HepG2 (cell line): ENCODE data around the gene PTPRF. TPM values are rescaled to one million over a fixed set of nuclear protein-coding genes. Genes with fewer than 3 reads are reported as not detected.

ENCODE experiments used
- ATF2 ChIP-seq: sonication (generic); formaldehyde crosslinking; IDR thresholded peaks from 2 replicates; pipeline ENCODE4 v1.4.0; 2020; ENCODE audit warnings: missing genetic modification reagents
- PATZ1 ChIP-seq: sonication (generic); formaldehyde crosslinking; IDR thresholded peaks from 2 replicates; pipeline ENCODE4 v1.4.0; 2020; ENCODE audit warnings: missing genetic modification reagents
- PHF21A ChIP-seq: sonication (generic); formaldehyde crosslinking; IDR thresholded peaks from 2 replicates; pipeline ENCODE4 v1.5.0; 2020; ENCODE audit warnings: mild to moderate bottlenecking, missing genetic modification reagents
- POLR2G ChIP-seq: fragments of 200-400 bp; formaldehyde crosslinking; IDR thresholded peaks from 2 replicates; pipeline ENCODE4 v1.6.1; 2018; ENCODE audit warnings: mild to moderate bottlenecking, low read depth, low read length, moderate library complexity
- SP2 ChIP-seq: sonication (generic); formaldehyde crosslinking; IDR thresholded peaks from 2 replicates; pipeline ENCODE4 v1.5.1; 2020; ENCODE audit warnings: mild to moderate bottlenecking, missing genetic modification reagents
- SP5 ChIP-seq: IDR thresholded peaks from 2 replicates; pipeline ENCODE4 v1.6.1; 2016; ENCODE audit warnings: low read depth, borderline replicate concordance
- ZNF101 ChIP-seq: sonication (generic); formaldehyde crosslinking; IDR thresholded peaks from 2 replicates; pipeline ENCODE4 v1.4.0; 2020; ENCODE audit warnings: mild to moderate bottlenecking, low read depth, missing genetic modification reagents, borderline replicate concordance
- ZNF687 ChIP-seq: sonication (generic); formaldehyde crosslinking; IDR thresholded peaks from 2 replicates; pipeline ENCODE4 v1.5.1; 2020; ENCODE audit warnings: mild to moderate bottlenecking, missing genetic modification reagents, moderate library complexity
- polyA plus RNA-seq, 8 experiments: library from polyadenylated mRNA; depleted of rRNA in 3 of 8; stranded (reverse) in 7 of 8; unstranded in 1 of 8; fragments of >200 nt; fragmentation: Illumina TruSeq in 4 of 8; extraction: Trizol in 4 of 8; gene quantifications; 2 replicates each; pipeline versions ENCODE4 v1.2.1 to v1.2.3, GENCODE V29; 2011 to 2016; ENCODE audit warnings: low read depth in 4 of 8, missing spikeins in 1 of 8, mixed read lengths in 1 of 8; ENCODE audit not compliant: insufficient read depth in 1 of 8
- total RNA-seq, 5 experiments: library from RNA; depleted of rRNA; stranded (reverse); fragments of >200 nt; fragmentation: Illumina TruSeq; extraction: Trizol; gene quantifications; 2 replicates each; pipeline ENCODE4 v1.2.3, GENCODE V29; 2016; ENCODE audit warnings: low read depth in 1 of 5
- TF ChIP-seq, protein P1 (sequence below): sonication (generic); formaldehyde crosslinking; IDR thresholded peaks from 2 replicates; pipeline ENCODE4 v1.8.1; 2023; ENCODE audit warnings: mild to moderate bottlenecking, missing genetic modification reagents
- TF ChIP-seq, protein P2 (sequence below): sonication (generic); formaldehyde crosslinking; IDR thresholded peaks from 2 replicates; pipeline ENCODE4 v1.4.0; 2020; ENCODE audit warnings: mild to moderate bottlenecking, missing genetic modification reagents
- TF ChIP-seq, protein P3 (sequence below): sonication (generic); formaldehyde crosslinking; IDR thresholded peaks from 2 replicates; pipeline ENCODE4 v1.4.0; 2020; ENCODE audit warnings: missing genetic modification reagents, borderline replicate concordance
- TF ChIP-seq, protein P4 (sequence below): IDR thresholded peaks from 2 replicates; pipeline ENCODE4 v1.6.1; 2016

PTPRF gene
- total and polyA plus RNA-seq, 2 of the 13 experiments (the other 11 are each of a cell fraction or from before 2014, with no cell fraction given) = 55.9 to 167 TPM

DNA sequence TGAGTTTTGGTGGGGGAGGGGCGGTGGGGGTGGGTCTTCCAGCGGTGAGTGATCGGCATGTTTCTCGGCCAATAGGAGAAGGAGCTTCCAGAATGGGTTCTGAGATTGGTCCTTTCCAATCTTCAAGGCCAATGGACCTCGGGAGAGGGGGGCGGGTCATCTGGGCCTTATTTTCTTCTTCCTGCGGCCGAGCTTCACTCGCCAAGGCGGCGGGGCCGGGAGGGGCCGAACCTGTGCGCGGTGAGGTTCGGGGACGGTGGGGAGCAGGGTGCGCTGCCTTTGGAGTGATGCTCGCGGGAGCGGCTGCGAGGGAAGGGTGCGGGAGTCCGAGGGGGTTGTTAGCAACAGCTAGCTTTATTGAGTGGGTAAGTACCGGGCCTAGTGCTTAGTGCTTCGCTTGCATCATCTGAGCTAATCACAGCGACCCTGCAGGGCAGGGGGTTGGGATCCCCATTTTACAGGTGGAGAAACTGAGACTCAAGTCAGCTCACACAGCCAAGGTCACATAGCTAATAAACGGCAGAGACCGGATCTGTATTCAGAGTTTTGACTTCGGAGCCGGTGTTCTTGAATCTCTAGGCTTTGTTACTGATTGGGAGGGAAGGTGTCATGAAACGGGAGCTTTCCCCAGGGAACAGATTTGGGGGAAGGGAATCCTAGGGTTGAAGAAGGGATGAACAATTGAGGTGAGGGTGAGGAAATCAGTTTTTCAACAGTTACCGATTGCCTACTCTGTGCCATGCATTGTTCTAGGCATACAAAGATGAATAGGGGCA is 119.8 kb downstream of the PTPRF start (continued):
- TF ChIP-seq, protein P1, sequence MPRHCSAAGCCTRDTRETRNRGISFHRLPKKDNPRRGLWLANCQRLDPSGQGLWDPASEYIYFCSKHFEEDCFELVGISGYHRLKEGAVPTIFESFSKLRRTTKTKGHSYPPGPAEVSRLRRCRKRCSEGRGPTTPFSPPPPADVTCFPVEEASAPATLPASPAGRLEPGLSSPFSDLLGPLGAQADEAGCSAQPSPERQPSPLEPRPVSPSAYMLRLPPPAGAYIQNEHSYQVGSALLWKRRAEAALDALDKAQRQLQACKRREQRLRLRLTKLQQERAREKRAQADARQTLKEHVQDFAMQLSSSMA (CRISPR knock-in tag) = 0 out of 2 replicates have a peak, but pooled peaks have one; percentile 47
- TF ChIP-seq POLR2G (peak; percentile 100), SP2 (CRISPR knock-in tag) (peak; percentile 91), PHF21A (peak; percentile 16), ATF2 (peak; percentile 25; the same call in 1 of the 2 replicates), ZNF101 (0 out of 2 replicates have a peak, but pooled peaks have one; percentile 55), SP5 (CRISPR knock-in tag) (0 out of 2 replicates have a peak, but pooled peaks have one; percentile 19), ZNF687 (CRISPR knock-in tag) (peak; percentile 76), PATZ1 (CRISPR knock-in tag) (peak; percentile 83)
- TF ChIP-seq, protein P2, sequence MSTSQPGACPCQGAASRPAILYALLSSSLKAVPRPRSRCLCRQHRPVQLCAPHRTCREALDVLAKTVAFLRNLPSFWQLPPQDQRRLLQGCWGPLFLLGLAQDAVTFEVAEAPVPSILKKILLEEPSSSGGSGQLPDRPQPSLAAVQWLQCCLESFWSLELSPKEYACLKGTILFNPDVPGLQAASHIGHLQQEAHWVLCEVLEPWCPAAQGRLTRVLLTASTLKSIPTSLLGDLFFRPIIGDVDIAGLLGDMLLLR = 0 out of 2 replicates have a peak, but pooled peaks have one; percentile 41
- TF ChIP-seq, protein P3, sequence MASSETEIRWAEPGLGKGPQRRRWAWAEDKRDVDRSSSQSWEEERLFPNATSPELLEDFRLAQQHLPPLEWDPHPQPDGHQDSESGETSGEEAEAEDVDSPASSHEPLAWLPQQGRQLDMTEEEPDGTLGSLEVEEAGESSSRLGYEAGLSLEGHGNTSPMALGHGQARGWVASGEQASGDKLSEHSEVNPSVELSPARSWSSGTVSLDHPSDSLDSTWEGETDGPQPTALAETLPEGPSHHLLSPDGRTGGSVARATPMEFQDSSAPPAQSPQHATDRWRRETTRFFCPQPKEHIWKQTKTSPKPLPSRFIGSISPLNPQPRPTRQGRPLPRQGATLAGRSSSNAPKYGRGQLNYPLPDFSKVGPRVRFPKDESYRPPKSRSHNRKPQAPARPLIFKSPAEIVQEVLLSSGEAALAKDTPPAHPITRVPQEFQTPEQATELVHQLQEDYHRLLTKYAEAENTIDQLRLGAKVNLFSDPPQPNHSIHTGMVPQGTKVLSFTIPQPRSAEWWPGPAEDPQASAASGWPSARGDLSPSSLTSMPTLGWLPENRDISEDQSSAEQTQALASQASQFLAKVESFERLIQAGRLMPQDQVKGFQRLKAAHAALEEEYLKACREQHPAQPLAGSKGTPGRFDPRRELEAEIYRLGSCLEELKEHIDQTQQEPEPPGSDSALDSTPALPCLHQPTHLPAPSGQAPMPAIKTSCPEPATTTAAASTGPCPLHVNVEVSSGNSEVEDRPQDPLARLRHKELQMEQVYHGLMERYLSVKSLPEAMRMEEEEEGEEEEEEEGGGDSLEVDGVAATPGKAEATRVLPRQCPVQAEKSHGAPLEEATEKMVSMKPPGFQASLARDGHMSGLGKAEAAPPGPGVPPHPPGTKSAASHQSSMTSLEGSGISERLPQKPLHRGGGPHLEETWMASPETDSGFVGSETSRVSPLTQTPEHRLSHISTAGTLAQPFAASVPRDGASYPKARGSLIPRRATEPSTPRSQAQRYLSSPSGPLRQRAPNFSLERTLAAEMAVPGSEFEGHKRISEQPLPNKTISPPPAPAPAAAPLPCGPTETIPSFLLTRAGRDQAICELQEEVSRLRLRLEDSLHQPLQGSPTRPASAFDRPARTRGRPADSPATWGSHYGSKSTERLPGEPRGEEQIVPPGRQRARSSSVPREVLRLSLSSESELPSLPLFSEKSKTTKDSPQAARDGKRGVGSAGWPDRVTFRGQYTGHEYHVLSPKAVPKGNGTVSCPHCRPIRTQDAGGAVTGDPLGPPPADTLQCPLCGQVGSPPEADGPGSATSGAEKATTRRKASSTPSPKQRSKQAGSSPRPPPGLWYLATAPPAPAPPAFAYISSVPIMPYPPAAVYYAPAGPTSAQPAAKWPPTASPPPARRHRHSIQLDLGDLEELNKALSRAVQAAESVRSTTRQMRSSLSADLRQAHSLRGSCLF (CRISPR knock-in tag) = no peak
- TF ChIP-seq, protein P4, sequence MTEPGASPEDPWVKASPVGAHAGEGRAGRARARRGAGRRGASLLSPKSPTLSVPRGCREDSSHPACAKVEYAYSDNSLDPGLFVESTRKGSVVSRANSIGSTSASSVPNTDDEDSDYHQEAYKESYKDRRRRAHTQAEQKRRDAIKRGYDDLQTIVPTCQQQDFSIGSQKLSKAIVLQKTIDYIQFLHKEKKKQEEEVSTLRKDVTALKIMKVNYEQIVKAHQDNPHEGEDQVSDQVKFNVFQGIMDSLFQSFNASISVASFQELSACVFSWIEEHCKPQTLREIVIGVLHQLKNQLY = no peak
